ENCODE data around the gene RDH8.
"Not testable (repeated sequence)": the region's sequence is repeated elsewhere in the genome, so short reads cannot be mapped to it uniquely, and the experiment has no call there.

Gene RDH8

GRCh38 chr19:10010247-10010691 lies 3.0 kb upstream of the RDH8 start, which contains the start of gene COL5A3:
Gene COL5A3 (minus strand): TSS chr19:10010504. CDS start chr19:10010385, 119 bp downstream.
- no peak for DNase-seq
- no peak for TF ChIP-seq POLR2A (IDR thresholded peaks at IDR 0.05; ENCODE audit: low read length)
- no peak for TF ChIP-seq GATA1 (IDR thresholded peaks at IDR 0.05; ENCODE audit: low read depth, low read length)

GRCh38 chr19:10010939-10011338 lies 2.3 kb upstream of the RDH8 start:
- TF ChIP-seq POLR2A (IDR thresholded peaks at IDR 0.05; ENCODE audit: low read length) (no peak), GATA1 (IDR thresholded peaks at IDR 0.05; ENCODE audit: low read depth, low read length) (no peak)
- no peak for DNase-seq

- DNase-seq = no peak
- TF ChIP-seq GATA1 (IDR thresholded peaks at IDR 0.05; ENCODE audit: low read depth, low read length) (no peak), POLR2A (IDR thresholded peaks at IDR 0.05; ENCODE audit: low read length) (no peak)
Measured at GRCh38 chr19:10011974-10012373, 1.3 kb upstream of the RDH8 start.

GRCh38 chr19:10013834-10014618 lies 743 bp downstream of the RDH8 start:
- TF ChIP-seq GATA1 (IDR thresholded peaks at IDR 0.05; ENCODE audit: low read depth, low read length) = no peak
- TF ChIP-seq POLR2A (IDR thresholded peaks at IDR 0.05; ENCODE audit: low read length) = no peak
- DNase-seq = no peak

GRCh38 chr19:10018263-10018662 lies 5.0 kb downstream of the RDH8 start:
- DNase-seq = no peak
- no peak for TF ChIP-seq POLR2A (IDR thresholded peaks at IDR 0.05; ENCODE audit: low read length)
- TF ChIP-seq GATA1 (IDR thresholded peaks at IDR 0.05; ENCODE audit: low read depth, low read length) = no peak

GRCh38 chr19:10018786-10019185 lies 5.5 kb downstream of the RDH8 start:
- no peak for DNase-seq
- TF ChIP-seq GATA1 (IDR thresholded peaks at IDR 0.05; ENCODE audit: low read depth, low read length) = no peak
- TF ChIP-seq POLR2A (IDR thresholded peaks at IDR 0.05; ENCODE audit: low read length) = no peak

- DNase-seq = no peak
- no peak for TF ChIP-seq POLR2A (IDR thresholded peaks at IDR 0.05; ENCODE audit: low read length)
Measured at GRCh38 chr19:10019246-10019645, 6.0 kb downstream of the RDH8 start.

- DNase-seq = no peak
- TF ChIP-seq POLR2A (IDR thresholded peaks at IDR 0.05; ENCODE audit: low read length) = no peak
- TF ChIP-seq GATA1 (IDR thresholded peaks at IDR 0.05; ENCODE audit: low read depth, low read length) = no peak
Measured at GRCh38 chr19:10020851-10021250, 7.6 kb downstream of the RDH8 start.

- no peak for TF ChIP-seq POLR2A (IDR thresholded peaks at IDR 0.05; ENCODE audit: low read length)
- TF ChIP-seq GATA1 (IDR thresholded peaks at IDR 0.05; ENCODE audit: low read depth, low read length) = no peak
Measured at GRCh38 chr19:10021446-10021845, 8.2 kb downstream of the RDH8 start.

GRCh38 chr19:10021863-10022262 lies 8.6 kb downstream of the RDH8 start:
- DNase-seq = no peak
- TF ChIP-seq POLR2A (IDR thresholded peaks at IDR 0.05; ENCODE audit: low read length) = no peak

More at GRCh38 chr19:10021446-10021845, 8.2 kb downstream of the RDH8 start:
- no peak for DNase-seq

- not testable (repeated sequence) for DNase-seq
Measured at GRCh38 chr19:10023096-10023495, 9.8 kb downstream of the RDH8 start.

- TF ChIP-seq GATA1 (IDR thresholded peaks at IDR 0.05; ENCODE audit: low read depth, low read length) (no peak), POLR2A (IDR thresholded peaks at IDR 0.05; ENCODE audit: low read length) (no peak)
- DNase-seq = no peak
Measured at GRCh38 chr19:10026744-10027143, 13.5 kb downstream of the RDH8 start.

GRCh38 chr19:10027158-10027997 lies 14.1 kb downstream of the RDH8 start:
- TF ChIP-seq POLR2A (IDR thresholded peaks at IDR 0.05; ENCODE audit: low read length) (no peak), GATA1 (IDR thresholded peaks at IDR 0.05; ENCODE audit: low read depth, low read length) (no peak)
- peak; percentile 87 to 93 for DNase-seq

- no peak for TF ChIP-seq POLR2A (IDR thresholded peaks at IDR 0.05; ENCODE audit: low read length)
- TF ChIP-seq GATA1 (IDR thresholded peaks at IDR 0.05; ENCODE audit: low read depth, low read length) = no peak
- no peak for DNase-seq
Measured at GRCh38 chr19:10033614-10034013, 20.3 kb downstream of the RDH8 start.
